AG10803 (cell line): Measurements from ENCODE around the gene GNAT1.
A peak's percentile ranks its signal among the peaks of the same experiment; 100 is the strongest.

Experiments used
- DNase-seq: peaks from one replicate; pipeline ENCODE4 v3.0.0; 2010; ENCODE audit warnings: low read depth
- H3K4me3 ChIP-seq: 2 replicates; pipeline ENCODE4 v1.5.1; 2011; ENCODE audit warnings: mild to moderate bottlenecking, low read length, control low read depth
- CTCF ChIP-seq: conservative IDR thresholded peaks from 2 replicates; pipeline ENCODE4 v1.5.1; 2011; ENCODE audit warnings: mild to moderate bottlenecking, low read length, control low read depth, inconsistent platforms

Gene GNAT1

GRCh38 chr3:50156549-50157493 is 34.6 kb upstream of the GNAT1 start:
- TF ChIP-seq CTCF: no peak
- peak overlapping the region; percentile 58 for H3K4me3 ChIP-seq
- no peak for DNase-seq

- no peak overlapping the region for H3K4me3 ChIP-seq
- peak; percentile 37 for DNase-seq
- no peak for TF ChIP-seq CTCF
These were observed 33.4 kb upstream of the GNAT1 start for GRCh38 chr3:50157827-50158529.

DNA sequence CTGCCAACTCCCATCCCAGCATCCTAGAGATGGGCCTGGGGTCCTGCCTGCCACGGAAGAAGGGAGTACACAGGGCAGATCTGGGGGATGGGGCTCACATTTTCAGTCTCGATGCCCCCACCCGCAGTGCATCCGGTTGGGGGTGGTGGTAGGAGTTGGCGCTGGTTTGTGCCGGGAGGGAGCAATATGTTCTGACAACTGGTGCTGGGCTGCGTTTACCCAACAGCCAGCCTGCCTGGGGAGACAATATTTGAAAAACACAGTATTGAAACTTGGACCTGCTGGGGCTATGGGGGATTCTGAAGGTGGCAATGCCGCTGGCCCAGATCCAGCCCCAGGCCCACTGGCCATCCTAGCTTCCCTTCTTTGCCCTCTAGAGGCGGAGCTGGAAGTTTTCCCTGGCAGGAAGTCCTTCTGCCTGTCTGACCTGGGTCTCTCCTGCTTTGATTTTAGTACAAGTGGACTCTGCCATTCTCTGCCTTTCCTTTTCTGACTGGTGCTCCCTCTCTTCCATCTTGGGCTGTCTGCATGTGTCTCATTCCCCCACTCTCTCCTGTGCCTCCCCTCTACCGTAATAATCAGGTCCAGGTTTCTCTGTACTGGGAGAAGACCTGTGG is 32.8 kb upstream of the GNAT1 start:
- no peak overlapping the region for H3K4me3 ChIP-seq
- no peak for DNase-seq
- TF ChIP-seq CTCF: no peak; the same call in 1 of the 2 replicates

- DNase-seq: no peak
These were observed 30.8 kb upstream of the GNAT1 start for GRCh38 chr3:50160561-50160983.

DNA sequence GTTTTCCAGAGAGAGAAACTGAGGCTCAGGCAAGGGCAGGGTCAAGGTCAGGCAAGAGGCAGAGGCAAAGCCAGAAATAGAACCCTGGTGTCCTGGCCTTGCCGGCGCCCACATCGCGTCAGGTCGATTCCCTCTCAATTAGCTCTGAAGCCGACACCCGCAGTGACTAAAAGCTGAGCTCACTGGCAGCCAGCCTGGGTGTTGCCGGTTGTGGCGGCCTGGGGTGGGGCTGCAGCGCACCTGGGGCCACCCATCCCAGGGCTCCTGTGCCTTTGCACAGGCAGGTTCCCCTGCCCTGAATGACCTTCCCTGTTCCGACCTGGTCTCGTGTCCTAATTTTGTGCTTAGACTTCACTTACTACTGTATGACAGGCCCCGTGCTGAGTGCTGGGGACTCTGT is 30.1 kb upstream of the GNAT1 start:
- DNase-seq: no peak
- no peak for TF ChIP-seq CTCF
- H3K4me3 ChIP-seq: no peak overlapping the region

More at GRCh38 chr3:50160561-50160983, 30.8 kb upstream of the GNAT1 start:
- H3K4me3 ChIP-seq: no peak overlapping the region
- no peak for TF ChIP-seq CTCF

DNA sequence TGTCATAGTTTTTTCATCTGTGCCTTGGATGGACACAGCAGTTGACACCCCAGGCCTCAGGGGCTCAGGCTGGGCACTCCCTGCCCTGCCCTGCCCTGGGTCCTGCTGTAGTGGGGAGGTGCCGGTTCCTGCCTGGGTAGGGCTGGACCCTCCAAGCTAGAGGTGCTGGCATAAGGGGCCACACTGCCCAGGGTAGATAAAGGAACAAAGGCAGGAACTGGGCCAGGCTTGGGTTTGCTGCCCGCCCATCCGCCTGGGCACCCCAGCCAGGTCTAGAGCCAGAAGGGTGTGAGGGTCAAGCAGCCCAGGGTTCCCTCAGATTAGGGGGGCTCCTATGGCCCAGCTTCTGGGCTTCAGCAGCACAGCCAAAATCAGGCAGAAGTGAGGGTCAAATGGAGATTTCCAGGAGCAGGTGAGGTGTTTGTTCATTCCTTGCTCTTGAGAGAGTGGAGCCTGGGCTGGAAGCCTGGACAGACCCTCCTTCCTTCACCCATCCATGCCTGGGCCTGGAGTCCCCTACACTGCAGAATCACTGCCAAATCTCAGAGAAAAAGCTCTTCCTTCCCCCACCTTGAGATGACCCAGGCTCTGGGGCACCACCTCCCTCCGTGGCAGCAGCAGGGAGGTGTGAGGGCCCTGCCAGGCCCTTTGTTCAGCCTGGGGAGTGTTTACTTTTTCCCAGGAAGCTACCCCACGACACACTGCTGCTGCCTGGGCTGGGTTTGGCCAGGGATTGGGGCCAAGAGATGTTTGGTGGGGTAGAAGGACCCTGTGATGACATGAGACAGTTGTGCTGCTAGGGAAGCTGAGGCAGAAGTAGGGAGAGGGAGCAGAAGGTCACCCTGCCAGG is 29.2 kb upstream of the GNAT1 start:
- no peak for DNase-seq
- TF ChIP-seq CTCF: no peak
- H3K4me3 ChIP-seq: no peak overlapping the region
